ENCODE data around the gene GLT8D1.

GLT8D1 gene

DNA sequence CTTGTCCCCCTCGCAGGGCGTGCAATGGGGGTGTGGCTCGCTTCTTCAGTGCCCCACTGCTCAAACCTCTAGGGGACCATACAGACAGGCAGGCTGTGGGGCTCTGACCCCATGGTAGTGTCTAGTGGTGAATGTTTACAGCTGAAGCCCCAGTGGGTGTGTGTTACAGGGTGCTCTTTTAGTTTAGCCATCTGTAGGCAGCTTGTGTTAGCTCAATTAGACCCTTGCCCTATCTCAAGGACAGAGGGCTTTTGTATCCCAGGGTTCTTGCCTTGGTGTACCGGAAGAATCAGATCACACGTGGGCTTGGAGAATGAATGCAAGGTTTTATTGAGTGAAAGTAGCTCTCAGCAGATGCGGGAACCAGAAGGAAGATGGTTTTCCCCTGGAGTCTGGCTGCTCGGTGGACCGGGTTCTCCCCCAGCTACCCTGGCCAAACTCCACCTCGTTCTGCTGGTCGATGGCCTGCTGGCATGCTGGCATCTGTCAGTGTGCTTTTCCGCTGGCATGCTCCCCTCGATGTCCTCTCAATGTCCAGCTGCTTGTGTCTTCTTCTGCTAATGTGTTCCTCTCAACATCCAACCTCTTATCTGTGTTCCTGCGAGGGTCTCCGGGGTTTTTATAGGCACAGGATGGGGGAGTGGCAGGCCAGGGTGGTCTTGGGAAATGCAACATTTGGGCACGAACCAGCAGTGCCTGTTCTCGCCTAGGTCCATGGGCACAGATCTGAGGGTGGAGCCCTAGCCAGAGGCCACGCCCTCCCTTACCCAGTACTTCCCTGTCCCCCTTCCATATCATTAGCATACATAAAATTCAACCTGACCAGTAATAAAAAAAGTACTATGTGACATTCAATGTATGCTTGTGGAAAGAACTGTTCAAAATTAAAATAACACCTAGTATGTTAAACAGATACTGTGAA, 7.0 kb upstream of the GLT8D1 start:
- DNase-seq (ENCODE audit: low read depth), result no peak

DNA sequence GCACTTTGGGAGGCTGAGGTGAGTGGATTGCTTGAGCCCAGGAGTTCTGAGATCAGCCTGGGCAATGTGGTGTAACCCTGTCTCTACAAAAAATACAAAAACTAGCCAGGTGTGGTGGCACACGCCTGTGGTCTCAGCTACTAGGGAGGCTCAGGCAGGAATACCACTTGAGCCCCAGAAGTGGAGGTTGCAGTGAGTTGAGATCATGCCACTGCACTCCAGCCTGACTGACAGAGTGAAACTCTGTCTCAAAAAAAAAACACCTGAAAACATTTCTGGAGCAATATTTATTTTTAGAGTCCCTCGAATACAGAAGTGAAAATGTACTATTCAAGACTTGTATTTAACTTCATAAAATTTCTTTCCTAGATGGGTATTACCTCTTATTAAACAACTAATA, 4.9 kb upstream of the GLT8D1 start:
- no peak for DNase-seq (ENCODE audit: low read depth)

DNA sequence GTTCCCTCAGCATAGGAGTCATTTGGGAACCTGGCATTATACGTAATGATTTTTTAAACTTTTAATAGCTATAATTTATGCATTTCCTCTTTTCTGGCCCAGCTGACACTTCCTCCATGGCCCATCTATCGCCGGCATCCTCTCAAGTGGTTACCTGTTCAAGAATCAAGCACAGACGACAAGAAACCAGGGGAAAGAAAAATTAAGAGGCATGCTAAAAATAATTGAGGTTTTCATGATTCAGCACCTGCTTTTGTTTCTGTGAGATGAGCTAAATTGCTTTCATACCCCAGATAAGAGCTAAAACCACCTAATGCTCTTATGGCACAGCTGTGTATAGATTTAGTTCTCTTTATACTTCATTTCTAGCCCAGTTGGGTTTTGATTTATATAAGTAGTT, 2.0 kb upstream of the GLT8D1 start:
- DNase-seq (ENCODE audit: low read depth), result no peak

DNA sequence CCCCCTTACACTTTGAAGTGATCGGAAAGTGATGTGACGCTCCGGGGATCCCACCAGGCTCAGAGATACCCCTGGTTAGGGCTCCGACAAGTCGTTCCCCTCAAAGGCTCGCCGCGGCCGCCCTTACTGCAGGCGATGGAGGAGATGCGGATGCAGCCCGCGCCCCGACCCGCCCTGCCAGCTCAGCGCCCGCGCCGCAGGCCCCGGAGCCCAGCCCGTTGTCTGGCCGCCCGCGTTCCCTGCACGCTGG, 228 bp downstream of the GLT8D1 start:
- DNase-seq (ENCODE audit: low read depth), result no peak

DNA sequence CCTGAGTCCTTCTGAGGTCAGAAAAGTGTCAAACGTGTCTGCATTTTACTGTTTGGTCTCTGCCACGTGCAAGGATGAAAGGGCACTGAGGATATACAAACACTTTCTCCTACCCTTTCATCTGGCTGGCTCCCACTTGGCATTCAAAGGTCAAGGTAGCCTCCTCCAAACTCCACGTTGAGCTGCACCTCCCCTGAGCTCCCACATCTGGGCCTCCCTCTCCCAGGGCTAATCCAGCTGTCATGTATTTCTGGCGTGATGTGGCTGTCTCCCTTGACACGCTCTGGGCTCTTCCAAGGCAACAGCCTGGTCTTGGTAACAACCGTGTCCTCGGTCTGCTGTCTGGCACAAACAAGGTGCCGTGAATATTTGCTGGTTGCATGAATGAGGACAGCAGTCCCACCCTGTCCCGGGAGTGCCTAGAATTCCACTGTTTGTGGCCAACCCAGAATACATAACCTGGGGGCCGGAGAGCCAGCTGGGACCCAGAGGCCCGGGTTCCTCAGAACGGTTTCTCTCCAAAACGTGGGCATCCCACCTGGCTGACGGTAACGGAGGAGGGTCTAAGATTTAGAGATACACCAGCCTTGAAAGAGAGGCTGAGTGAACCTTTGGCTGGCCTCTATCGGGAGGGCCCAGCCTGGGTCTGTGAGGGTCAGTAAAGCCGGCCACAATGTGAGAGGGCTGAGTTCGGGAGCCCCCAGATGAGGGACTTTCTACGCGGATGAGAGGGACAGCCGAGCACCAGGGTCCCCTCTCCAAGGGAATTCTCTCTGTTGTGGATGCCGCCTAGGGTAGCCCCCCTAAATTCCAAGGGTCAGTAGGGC, 767 bp downstream of the GLT8D1 start:
- DNase-seq (ENCODE audit: low read depth), result peak; percentile 3

GRCh38 chr3:52703341-52703740, 2.2 kb downstream of the GLT8D1 start:
- DNase-seq (ENCODE audit: low read depth), result no peak

- DNase-seq (ENCODE audit: low read depth), result no peak
These were observed 8.0 kb downstream of the GLT8D1 start for GRCh38 chr3:52697632-52697965.

GRCh38 chr3:52696830-52697631, 8.6 kb downstream of the GLT8D1 start:
- no peak for DNase-seq (ENCODE audit: low read depth)

- DNase-seq (ENCODE audit: low read depth), result no peak
These were observed 9.6 kb downstream of the GLT8D1 start for GRCh38 chr3:52695798-52696671.

GRCh38 chr3:52694528-52695189, 10.9 kb downstream of the GLT8D1 start:
- DNase-seq (ENCODE audit: low read depth), result no peak

DNA sequence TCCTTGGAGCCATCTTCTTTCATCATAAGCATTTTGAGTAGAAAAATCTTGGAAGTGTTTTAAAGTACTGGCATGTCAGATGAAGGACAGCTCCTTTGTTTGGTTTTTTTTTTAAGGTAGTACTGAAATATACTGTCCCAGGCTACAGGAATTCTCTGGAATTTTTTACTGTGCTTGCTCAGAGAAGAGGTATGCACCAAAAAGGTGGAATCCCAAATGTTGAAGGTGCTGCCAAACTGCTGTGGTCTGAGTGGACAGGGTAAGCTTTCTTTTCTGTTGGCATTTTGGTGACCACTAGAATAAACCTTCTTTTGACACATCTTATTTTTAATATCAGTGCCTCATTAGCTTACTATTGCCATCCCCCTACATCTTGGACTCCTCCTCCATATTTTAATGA, 12.5 kb downstream of the GLT8D1 start:
- DNase-seq (ENCODE audit: low read depth), result no peak

DNA sequence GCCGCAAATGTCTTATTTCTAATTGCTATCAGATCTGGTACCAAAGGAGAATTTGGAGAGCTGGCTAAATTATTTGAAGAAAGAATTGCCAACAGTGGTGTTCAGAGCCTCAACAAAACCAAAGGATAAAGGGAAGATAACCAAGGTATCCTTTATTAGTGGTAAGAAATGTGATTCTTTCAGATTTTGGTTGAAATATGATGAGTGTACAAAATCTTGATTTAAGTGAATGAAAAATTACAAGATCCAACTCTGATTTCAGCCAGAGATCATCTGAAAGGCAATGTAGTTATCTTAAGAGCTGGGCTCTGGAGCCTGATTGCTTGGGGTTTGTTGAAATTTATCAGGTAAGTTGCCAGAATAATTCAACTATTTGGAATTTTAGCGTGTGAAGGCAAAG, 15.0 kb downstream of the GLT8D1 start:
- DNase-seq (ENCODE audit: low read depth), result no peak

- DNase-seq (ENCODE audit: low read depth), result no peak
These were observed 16.4 kb downstream of the GLT8D1 start for GRCh38 chr3:52689151-52689550.

DNA sequence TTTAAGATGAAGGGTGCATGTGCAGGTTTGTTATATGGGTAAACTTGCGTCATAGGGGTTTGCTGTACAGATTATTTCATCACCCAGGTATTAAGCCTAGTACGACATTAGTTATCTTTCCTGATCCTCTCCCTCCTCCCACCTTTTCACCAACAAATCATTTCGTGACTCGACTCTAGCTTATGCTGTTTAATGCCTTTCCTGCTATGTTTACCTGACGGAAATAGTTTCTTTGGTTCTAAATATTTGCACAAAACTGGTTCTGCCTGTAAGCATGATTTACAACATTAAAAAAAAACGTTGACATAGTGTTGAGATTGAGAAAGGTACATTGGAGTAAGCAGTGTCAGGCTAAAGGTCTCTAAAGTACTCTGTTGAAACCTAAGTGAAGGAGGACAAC, 17.3 kb downstream of the GLT8D1 start:
- no peak for DNase-seq (ENCODE audit: low read depth)

DNA sequence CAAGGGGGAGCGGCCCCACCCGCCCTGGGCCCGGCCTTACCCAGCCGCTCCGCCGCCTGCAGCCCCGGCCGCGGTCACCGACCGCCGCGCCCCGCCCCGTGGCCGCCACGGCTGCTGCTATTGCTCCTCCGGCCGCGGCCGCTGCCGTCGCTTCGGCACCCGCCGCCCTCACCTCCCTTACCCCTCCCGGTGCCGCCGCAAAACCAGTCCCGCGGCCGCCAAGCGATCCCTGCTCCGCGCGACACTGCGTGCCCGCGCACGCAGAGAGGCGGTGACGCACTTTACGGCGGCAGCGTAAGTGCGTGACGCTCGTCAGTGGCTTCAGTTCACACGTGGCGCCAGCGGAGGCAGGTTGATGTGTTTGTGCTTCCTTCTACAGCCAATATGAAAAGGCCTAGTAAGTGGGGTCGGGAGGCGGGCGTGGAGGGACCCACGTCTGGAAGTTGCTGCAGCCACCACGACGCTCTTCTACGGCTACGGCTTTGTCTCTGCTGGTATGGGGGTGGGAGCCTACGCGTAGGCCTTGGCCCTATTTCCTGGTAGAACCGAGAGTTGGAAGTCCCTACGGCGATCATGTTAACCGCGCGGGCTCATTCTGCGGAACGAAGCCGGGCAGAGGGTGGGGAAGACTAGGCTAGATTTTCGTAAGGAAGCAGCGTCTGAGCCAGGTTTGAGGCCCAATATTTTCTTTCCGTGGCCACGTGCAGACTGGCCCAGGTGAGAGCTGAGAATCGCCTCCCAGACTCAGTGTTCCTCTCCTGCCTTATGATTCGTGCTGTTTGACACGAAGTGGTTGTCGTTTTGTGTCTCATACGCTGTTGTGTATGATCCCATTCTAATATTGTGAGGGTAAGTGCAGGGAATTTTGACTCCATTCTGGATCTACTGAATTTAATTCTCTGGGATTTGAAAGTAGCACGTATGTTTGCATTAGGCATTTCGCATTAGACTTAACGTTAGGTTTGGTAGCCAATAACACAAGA, 19.6 kb downstream of the GLT8D1 start, which contains the start of the genes GNL3 and PBRM1:
Gene GNL3, plus strand, starts transcription at position 324 of the 983 bp plus-strand sequence. Its CDS starts 61 bp downstream, at position 385.
Gene PBRM1, minus strand, starts transcription at position 205 of the 983 bp plus-strand sequence.
- peak; percentile 89 for DNase-seq (ENCODE audit: low read depth)

- DNase-seq (ENCODE audit: low read depth), result no peak
These were observed 20.3 kb downstream of the GLT8D1 start for GRCh38 chr3:52685285-52685708.

DNA sequence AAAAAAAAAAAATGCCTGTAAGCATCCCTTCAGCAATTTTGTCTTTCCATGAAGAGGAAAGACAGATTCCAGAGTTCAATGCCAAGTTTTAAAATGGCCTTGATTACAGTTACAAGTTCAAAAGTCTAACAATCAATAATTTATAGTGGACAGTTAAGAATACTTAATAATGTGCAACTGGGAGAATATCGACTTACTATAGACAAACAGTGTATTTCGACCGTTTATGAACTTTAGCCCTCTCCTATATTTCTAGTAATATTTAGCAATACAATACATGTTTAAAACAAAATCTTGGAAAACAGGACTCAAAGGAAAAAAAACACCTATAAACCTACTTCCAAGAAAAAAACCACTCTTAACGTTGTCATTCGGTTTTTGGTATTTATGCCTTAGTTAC, 21.4 kb downstream of the GLT8D1 start:
- DNase-seq (ENCODE audit: low read depth), result no peak

- DNase-seq (ENCODE audit: low read depth), result no peak
These were observed 22.0 kb downstream of the GLT8D1 start for GRCh38 chr3:52683611-52684010.

GRCh38 chr3:52682016-52682415, 23.6 kb downstream of the GLT8D1 start:
- DNase-seq (ENCODE audit: low read depth), result no peak

- DNase-seq (ENCODE audit: low read depth), result no peak
These were observed 24.0 kb downstream of the GLT8D1 start for GRCh38 chr3:52681596-52681995.
